Ishikawa (cell line): Measurements from ENCODE around the gene PLAAT2.

ENCODE experiments used
- CEBPB ChIP-seq: IDR thresholded peaks from 2 replicates; pipeline ENCODE4 v1.6.1; 2012
- EP300 ChIP-seq: IDR thresholded peaks from 2 replicates; pipeline ENCODE4 v1.6.1; 2012; ENCODE audit warnings: borderline replicate concordance
- FOXM1 ChIP-seq: IDR thresholded peaks from 2 replicates; pipeline ENCODE4 v1.6.1; 2012; ENCODE audit warnings: low read depth, borderline replicate concordance
- RAD21 ChIP-seq: IDR thresholded peaks from 2 replicates; pipeline ENCODE4 v1.6.1; 2012; ENCODE audit warnings: low read depth
- TAF1 ChIP-seq: IDR thresholded peaks from 2 replicates; pipeline ENCODE4 v1.6.1; 2012; ENCODE audit warnings: low read depth, mild to moderate bottlenecking
- TCF12 ChIP-seq: IDR thresholded peaks from 2 replicates; pipeline ENCODE4 v1.6.1; 2012; ENCODE audit warnings: low read depth
- YY1 ChIP-seq: IDR thresholded peaks from 2 replicates; pipeline ENCODE4 v1.6.1; 2012; ENCODE audit warnings: low read depth

DNA sequence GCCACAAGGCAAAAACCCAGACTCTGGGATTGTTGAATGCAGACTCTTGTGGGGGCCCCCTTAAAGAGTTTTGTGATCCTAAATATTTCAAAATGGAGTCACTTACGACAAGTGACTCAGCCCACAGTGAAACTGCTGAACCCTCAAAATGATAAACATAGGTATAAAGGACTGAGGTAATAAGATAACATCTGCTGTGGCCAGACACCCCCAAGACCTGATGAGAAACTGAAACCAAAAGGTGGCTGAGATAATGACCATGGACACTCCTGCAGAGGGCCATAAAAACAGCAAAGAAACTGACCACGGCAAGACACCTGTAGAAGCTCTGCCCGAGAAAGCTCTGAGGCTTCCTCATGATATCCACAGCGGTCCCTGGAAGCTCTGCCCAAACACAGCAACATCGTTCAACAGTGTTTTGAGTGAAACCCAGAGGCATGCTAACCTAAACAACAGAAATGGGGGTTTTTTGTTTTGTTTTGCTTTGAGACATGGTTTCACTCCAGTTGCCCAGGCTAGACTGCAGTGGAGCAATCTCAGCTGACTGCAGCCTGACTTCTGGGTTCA lies 28.2 kb downstream of the PLAAT2 start:
- no peak for TF ChIP-seq TCF12
- no peak for TF ChIP-seq FOXM1
- no peak for TF ChIP-seq EP300
- TF ChIP-seq CEBPB: no peak
- TF ChIP-seq RAD21: no peak
- TF ChIP-seq YY1: no peak
- TF ChIP-seq TAF1: no peak
